Omental fat pad (tissue), 4 donors: ENCODE measurements around the gene SELENBP1. TPM values are rescaled to one million over a fixed set of nuclear protein-coding genes. Genes with fewer than 3 reads are reported as not detected.

Experiments used
- ATAC-seq: fragments of 150-250 bp; one replicate; pipeline ENCODE4 v1.9.1; 2016; ENCODE audit warnings: mild to moderate bottlenecking, moderate library complexity; ENCODE audit not compliant: low FRiP score
- DNase-seq: peaks from one replicate; pipeline ENCODE4 v3.0.0-alpha.2; 2019; ENCODE audit warnings: low spot score
- total RNA-seq, 4 donors: library from RNA; depleted of rRNA; stranded (reverse); fragments of >200 nt; gene quantifications; one replicate each; pipeline ENCODE4 v1.1.0, GENCODE V29; 2016
- TF ChIP-seq, protein P1 (sequence below), 3 donors: fragments of 450-650 bp; IDR thresholded peaks; one replicate each; pipeline ENCODE4 v1.5.1; 2016 to 2017; ENCODE audit warnings: antibody characterized with exemption in 3 of 3, mild to moderate bottlenecking in 3 of 3, moderate library complexity in 2 of 3

The SELENBP1 gene
- total RNA-seq, 4 donors from 2014 or later = 35.7 to 190 (median 128) TPM

- no peak for DNase-seq
- TF ChIP-seq, protein P1, sequence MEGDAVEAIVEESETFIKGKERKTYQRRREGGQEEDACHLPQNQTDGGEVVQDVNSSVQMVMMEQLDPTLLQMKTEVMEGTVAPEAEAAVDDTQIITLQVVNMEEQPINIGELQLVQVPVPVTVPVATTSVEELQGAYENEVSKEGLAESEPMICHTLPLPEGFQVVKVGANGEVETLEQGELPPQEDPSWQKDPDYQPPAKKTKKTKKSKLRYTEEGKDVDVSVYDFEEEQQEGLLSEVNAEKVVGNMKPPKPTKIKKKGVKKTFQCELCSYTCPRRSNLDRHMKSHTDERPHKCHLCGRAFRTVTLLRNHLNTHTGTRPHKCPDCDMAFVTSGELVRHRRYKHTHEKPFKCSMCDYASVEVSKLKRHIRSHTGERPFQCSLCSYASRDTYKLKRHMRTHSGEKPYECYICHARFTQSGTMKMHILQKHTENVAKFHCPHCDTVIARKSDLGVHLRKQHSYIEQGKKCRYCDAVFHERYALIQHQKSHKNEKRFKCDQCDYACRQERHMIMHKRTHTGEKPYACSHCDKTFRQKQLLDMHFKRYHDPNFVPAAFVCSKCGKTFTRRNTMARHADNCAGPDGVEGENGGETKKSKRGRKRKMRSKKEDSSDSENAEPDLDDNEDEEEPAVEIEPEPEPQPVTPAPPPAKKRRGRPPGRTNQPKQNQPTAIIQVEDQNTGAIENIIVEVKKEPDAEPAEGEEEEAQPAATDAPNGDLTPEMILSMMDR (IDR thresholded peaks at IDR 0.05) = no peak
- no peak for ATAC-seq
Measured at GRCh38 chr1:151377150-151377884, 4.8 kb upstream of the SELENBP1 start.

GRCh38 chr1:151373196-151373595 is 691 bp upstream of the SELENBP1 start:
- ATAC-seq = no peak
- TF ChIP-seq, protein P1 (IDR thresholded peaks at IDR 0.05) = no peak
- no peak for DNase-seq

DNA sequence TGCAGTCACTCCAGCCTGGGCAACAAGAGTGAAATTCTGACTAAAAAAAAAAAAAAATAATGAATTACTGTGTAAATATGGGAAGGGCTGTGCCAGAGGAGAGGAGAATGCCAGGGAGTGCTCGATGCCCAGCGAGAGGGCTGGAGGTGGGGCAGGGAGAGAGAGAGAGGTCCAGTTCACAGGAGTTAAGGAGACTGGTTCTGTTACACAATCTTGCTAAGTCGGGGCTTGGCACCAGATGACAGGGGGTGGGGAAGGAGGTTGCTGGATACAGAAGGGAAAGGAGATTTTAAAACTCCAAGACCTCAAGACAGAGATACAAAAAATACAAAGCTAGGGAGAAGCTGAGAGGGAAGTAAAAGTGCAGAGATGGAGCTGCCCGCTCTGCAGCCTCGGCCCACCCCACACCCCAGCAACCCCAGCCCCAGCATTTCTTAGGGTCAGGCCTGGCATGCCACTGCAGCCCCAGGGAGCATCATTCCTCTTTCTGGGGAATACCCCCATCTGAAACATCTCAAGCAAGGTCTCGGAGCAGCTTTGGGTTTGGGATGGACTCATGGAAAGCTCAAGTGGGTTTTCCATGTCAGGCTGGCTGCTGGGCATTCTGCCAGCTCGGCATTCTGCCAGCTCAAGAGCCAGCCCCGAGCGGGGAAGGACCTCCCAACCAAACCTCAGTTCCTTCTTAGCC is 991 bp downstream of the SELENBP1 start:
- DNase-seq (peak; percentile 34), ATAC-seq (peak; percentile 32)
- TF ChIP-seq, protein P1 (IDR thresholded peaks at IDR 0.05) = no peak

DNA sequence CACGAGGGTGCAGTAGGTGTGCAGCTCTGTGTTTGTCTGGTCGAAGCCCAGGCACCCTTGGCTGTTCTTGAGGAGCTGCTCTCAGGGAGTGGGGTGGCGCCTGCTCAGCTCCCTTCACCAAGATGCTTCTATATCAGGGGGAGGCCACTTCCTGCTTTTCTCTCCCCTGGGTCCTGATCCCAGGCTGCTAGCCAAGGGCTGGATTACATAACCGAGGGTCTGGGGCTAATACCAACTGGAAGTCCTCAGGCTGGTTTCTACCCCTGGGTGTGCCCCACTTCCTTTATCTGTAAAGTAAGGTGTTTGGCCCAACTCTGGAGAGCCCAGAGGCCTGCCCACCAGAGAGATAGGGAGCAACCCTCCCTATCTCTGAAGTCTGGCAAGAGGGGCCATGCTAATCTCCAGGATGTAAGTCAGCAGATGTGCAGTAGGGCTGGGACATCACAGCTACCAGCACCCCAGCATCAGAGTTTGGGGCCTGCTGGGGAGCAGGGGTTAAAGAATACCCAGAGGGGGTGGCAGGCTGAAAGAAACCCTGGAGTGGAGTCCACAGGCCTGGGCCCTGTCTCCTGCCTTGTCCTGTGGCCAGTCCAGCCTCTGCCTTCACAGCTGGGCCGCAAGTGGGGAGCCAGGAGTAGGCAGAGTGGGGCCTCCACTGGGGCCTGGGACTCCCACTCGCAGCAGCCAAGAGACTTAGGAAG is 2.1 kb downstream of the SELENBP1 start:
- no peak for ATAC-seq
- DNase-seq = no peak
- TF ChIP-seq, protein P1 (IDR thresholded peaks at IDR 0.05) = no peak

GRCh38 chr1:151369621-151370048 is 2.9 kb downstream of the SELENBP1 start:
- ATAC-seq (no peak), DNase-seq (no peak)
- TF ChIP-seq, protein P1 (IDR thresholded peaks at IDR 0.05) = no peak

GRCh38 chr1:151369302-151369610 is 3.2 kb downstream of the SELENBP1 start:
- TF ChIP-seq, protein P1 (IDR thresholded peaks at IDR 0.05) = no peak
- DNase-seq = no peak
- no peak for ATAC-seq
